ENCODE measurements around the gene XRCC6. TPM values are rescaled to one million over a fixed set of nuclear protein-coding genes. Genes with fewer than 3 reads are reported as not detected.

XRCC6 gene
- total RNA-seq, 2 experiments from 2014 or later, result 470 to 479 TPM

- ChIA-PET POLR2A (interaction anchor here (1.1 to 3.2 kb wide), 4 partner anchors 8 to 252 kb away, joined by 3 to 17 read pairs (median 9); partner anchors contain the start of genes CCDC134 and SNU13), CTCF (interaction anchor here (0.6 to 2.7 kb wide), 32 partner anchors 9 to 738 kb away, joined by 3 to 16 read pairs (median 4); partner anchors contain the start of genes CCDC134, CENPM and SNU13)
Measured at GRCh38 chr22:41697126-41697775, 76.2 kb downstream of the XRCC6 start.

- ChIA-PET POLR2A (interaction anchor here (0.7 to 3.2 kb wide), 2 partner anchors 100 to 164 kb away, joined by 9 to 17 read pairs; partner anchors contain the start of gene CCDC134), CTCF (interaction anchor here (0.8 to 1.8 kb wide), 6 partner anchors 10 to 101 kb away, joined by 3 to 5 read pairs (median 4); partner anchors contain the start of genes CCDC134 and SNU13)
Measured at GRCh38 chr22:41699264-41700107, 78.4 kb downstream of the XRCC6 start, which contains the start of gene MEI1. TSS of gene MEI1 (plus strand) at chr22:41699503. CDS start at chr22:41699539, 36 bp downstream.

GRCh38 chr22:41700108-41700364 lies 78.9 kb downstream of the XRCC6 start:
- ChIA-PET CTCF (interaction anchor here (1.8 kb wide), 2 partner anchors 11 to 33 kb away, joined by 5 read pairs; partner anchors contain the start of gene SNU13), POLR2A (no interaction called here)

GRCh38 chr22:41702763-41703162 lies 81.7 kb downstream of the XRCC6 start:
- POLR2A ChIA-PET, result no interaction called here
- CTCF ChIA-PET, result interaction anchor here (1.0 kb wide), 1 partner anchor 37 kb away, joined by 3 read pairs; no protein-coding TSS in a partner anchor

GRCh38 chr22:41709341-41709740 lies 88.2 kb downstream of the XRCC6 start:
- POLR2A ChIA-PET, result no interaction called here
- CTCF ChIA-PET, result no interaction called here

DNA sequence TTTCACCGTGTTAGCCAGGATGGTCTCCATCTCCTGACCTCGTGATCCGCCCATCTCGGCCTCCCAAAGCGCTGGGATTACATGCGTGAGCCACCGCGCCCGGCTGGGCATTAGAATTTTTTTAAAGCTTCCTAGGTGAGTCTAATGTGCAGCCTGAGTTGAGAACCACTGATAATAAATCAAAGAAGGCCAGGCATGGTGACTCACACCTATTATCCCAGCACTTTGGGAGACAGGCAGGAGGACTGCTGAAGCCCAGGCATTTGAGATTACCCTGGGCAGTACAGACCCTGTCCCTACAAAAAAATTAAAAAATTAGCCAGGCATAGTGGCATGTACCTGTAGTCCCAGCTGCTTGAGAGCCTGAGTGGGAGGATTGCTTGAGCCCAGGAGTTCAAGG lies 91.9 kb downstream of the XRCC6 start:
- ChIA-PET CTCF (interaction anchor here (1.6 kb wide), 1 partner anchor 15 kb away, joined by 6 read pairs; no protein-coding TSS in a partner anchor), POLR2A (no interaction called here)

Other genes starting within 250 kb of the XRCC6 start
- gene TEF, start 239.4 kb upstream of the XRCC6 start, total RNA-seq, result 1 to 10 TPM; 1.9 to 2.4 TPM
- 10 to 100 TPM; 48.9 to 52.8 TPM for gene TOB2, start 174.5 kb upstream of the XRCC6 start, total RNA-seq
- gene PHF5A, start 152.6 kb upstream of the XRCC6 start, total RNA-seq, result 100 to 1,000 TPM; 103 to 112 TPM
- gene ACO2, start 152.2 kb upstream of the XRCC6 start, total RNA-seq, result 100 to 1,000 TPM; 111 to 112 TPM
- gene POLR3H, start 76.8 kb upstream of the XRCC6 start, total RNA-seq, result 10 to 100 TPM; 75.9 to 78.9 TPM
- gene CSDC2, start 60.3 kb upstream of the XRCC6 start, total RNA-seq, result not detected
- 10 to 100 TPM; 30.5 to 31.1 TPM for gene PMM1, start 31.5 kb upstream of the XRCC6 start, total RNA-seq
- gene DESI1, start 252 bp upstream of the XRCC6 start, total RNA-seq, result 10 to 100 TPM; 91.6 to 97.3 TPM
- gene SNU13, start 67.6 kb downstream of the XRCC6 start, total RNA-seq, result 100 to 1,000 TPM; 329 to 338 TPM
- 10 to 100 TPM; 24.0 to 31.1 TPM for gene MEI1, start 78.2 kb downstream of the XRCC6 start, total RNA-seq
- 10 to 100 TPM; 16.3 to 17.2 TPM for gene CCDC134, start 179.4 kb downstream of the XRCC6 start, total RNA-seq
- gene SREBF2, start 211.8 kb downstream of the XRCC6 start, total RNA-seq, result 100 to 1,000 TPM; 103 to 104 TPM